ENCODE results near the gene SMIM21.

SMIM21 gene

DNA sequence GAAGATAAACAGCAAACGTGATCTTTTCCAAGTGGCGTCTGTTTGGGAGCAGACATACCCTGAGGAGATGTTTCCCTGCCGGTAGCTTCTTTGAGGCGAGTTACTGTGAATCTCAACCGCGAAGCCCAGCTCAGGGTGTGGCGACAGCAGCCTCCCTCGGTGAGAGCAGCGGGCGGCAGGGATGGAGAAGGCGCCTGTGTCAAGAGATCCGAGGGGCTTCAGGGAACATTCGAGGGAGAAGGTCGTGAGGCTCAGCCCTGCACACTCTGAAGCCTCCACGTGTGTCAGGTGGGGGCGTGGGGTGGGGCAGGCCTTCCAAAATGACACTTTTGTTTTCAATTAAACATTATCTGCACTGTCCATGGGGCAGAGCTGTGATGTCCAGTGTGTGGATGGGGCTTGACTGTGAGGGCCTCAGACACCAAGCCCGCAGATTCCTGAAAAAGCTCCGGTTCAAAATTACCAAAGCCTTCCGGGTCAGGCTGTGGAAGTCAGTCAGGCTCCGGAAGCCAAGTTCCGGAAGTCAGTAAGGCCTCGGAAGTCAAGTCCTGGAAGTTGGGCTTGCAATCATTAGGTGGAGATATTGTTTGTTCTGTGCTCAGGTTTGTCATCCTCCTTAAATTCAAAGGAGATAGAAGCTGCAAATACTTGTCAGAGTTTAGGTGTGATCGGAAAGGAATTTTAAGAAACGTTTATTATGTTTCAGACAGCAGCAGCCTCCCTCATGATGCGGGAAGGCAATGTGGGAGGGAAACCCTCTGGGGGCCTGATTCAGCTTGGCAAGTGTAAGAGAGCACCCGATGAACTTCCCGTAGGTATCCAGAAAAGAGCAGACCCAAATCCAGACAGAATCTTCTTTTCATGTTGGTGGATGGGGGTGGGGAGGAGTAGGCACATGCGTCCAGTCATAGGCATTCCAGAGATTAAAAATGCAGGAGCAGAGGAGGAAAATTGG is 20.7 kb downstream of the SMIM21 start:
- no peak overlapping the region for H3K9ac ChIP-seq (ENCODE audit: low read length)
- no peak overlapping the region for H3K27ac ChIP-seq (ENCODE audit: low read length)
- TF ChIP-seq EZH2phosphoT487 (IDR thresholded peaks at IDR 0.05; ENCODE audit: low read length) = no peak
- TF ChIP-seq, protein P1, sequence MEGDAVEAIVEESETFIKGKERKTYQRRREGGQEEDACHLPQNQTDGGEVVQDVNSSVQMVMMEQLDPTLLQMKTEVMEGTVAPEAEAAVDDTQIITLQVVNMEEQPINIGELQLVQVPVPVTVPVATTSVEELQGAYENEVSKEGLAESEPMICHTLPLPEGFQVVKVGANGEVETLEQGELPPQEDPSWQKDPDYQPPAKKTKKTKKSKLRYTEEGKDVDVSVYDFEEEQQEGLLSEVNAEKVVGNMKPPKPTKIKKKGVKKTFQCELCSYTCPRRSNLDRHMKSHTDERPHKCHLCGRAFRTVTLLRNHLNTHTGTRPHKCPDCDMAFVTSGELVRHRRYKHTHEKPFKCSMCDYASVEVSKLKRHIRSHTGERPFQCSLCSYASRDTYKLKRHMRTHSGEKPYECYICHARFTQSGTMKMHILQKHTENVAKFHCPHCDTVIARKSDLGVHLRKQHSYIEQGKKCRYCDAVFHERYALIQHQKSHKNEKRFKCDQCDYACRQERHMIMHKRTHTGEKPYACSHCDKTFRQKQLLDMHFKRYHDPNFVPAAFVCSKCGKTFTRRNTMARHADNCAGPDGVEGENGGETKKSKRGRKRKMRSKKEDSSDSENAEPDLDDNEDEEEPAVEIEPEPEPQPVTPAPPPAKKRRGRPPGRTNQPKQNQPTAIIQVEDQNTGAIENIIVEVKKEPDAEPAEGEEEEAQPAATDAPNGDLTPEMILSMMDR (IDR thresholded peaks at IDR 0.05; ENCODE audit: low read length) = no peak
- TF ChIP-seq EZH2 (optimal IDR thresholded peaks at IDR 0.05; ENCODE audit: low read depth, low read length) = no peak
- H3K9me2 ChIP-seq (replicated peaks; ENCODE audit: insufficient read depth, low read length) = no peaks in the 10 kb centered on the region
- no peak for DNase-seq
- H3K4me3 ChIP-seq (ENCODE audit: low read length) = no peak overlapping the region
- H3K9me3 ChIP-seq (replicated peaks; ENCODE audit: insufficient read depth, low read length) = no peaks in the 10 kb centered on the region
- H3F3A ChIP-seq (ENCODE audit: insufficient read depth, low read length) = no peaks in the 10 kb centered on the region
- H4K20me1 ChIP-seq (ENCODE audit: insufficient read depth, low read length) = no peaks in the 10 kb centered on the region
- H3K4me2 ChIP-seq (ENCODE audit: low read depth, low read length) = no peak overlapping the region
- H2AFZ ChIP-seq (ENCODE audit: low read length) = no peak overlapping the region
- H3K4me1 ChIP-seq (ENCODE audit: low read length) = no peaks in the 10 kb centered on the region
- H3K27me3 ChIP-seq (replicated peaks; ENCODE audit: insufficient read depth, low read length) = no peaks in the 10 kb centered on the region
- no peaks in the 10 kb centered on the region for H3K36me3 ChIP-seq (replicated peaks; ENCODE audit: insufficient read depth, low read length)
- H3K79me2 ChIP-seq (ENCODE audit: low read length) = no peaks in the 10 kb centered on the region

DNA sequence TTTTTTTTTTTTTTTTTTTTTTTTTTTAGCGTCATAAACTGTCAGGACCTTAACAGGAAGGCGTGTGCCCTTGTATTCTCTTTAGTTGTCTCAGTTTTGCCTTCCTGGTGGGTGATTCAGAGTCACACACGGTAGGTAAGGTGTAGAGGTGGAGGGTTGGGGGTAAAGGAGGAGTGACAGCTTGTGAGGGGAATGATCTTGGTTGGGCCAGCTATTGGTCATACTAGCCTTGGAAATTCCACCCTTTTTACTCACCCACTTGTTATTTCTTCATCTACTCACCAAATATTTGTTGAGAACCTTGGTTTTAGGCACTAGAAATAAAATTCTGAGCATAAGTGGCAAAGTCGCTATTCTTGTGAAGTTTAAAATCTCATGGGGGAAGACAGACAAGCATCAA is 22.2 kb downstream of the SMIM21 start:
- no peaks in the 10 kb centered on the region for H3K4me1 ChIP-seq (ENCODE audit: low read length)

DNA sequence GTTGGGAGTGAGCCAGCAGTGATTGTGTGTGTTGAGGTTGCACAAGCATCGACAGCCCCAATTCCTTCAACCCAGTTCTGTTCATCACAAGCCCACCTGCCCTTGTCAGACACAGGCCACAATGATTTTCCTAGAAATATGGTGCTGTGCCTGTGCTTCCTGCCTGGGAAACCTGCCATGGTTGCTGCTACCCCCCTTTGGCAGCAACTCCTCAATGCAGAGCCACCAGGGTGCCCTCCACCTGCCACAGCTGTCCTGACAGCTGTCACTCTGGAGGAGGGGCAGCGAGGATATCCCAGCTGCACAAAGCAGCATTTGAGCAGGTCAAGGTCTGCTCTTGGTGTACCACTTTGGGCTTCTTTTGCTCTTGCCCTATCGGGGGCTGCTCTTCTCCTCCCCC is 27.1 kb downstream of the SMIM21 start:
- Histone ChIP-seq H3K4me2 (ENCODE audit: low read depth, low read length) (no peak overlapping the region), H3K4me1 (ENCODE audit: low read length) (no peaks in the 10 kb centered on the region), H3K27ac (ENCODE audit: low read length) (no peak overlapping the region), H3K9ac (ENCODE audit: low read length) (no peak overlapping the region), H3K36me3 (replicated peaks; ENCODE audit: insufficient read depth, low read length) (no peaks in the 10 kb centered on the region), H2AFZ (ENCODE audit: low read length) (no peak overlapping the region), H3F3A (ENCODE audit: insufficient read depth, low read length) (no peaks in the 10 kb centered on the region), H3K9me3 (replicated peaks; ENCODE audit: insufficient read depth, low read length) (no peaks in the 10 kb centered on the region), H3K9me2 (replicated peaks; ENCODE audit: insufficient read depth, low read length) (no peaks in the 10 kb centered on the region), H4K20me1 (ENCODE audit: insufficient read depth, low read length) (no peaks in the 10 kb centered on the region), H3K27me3 (replicated peaks; ENCODE audit: insufficient read depth, low read length) (no peaks in the 10 kb centered on the region), H3K79me2 (ENCODE audit: low read length) (no peaks in the 10 kb centered on the region), H3K4me3 (ENCODE audit: low read length) (no peak overlapping the region)
- no peak for TF ChIP-seq EZH2phosphoT487 (IDR thresholded peaks at IDR 0.05; ENCODE audit: low read length)
- TF ChIP-seq EZH2 (optimal IDR thresholded peaks at IDR 0.05; ENCODE audit: low read depth, low read length) = no peak
- TF ChIP-seq, protein P1 (IDR thresholded peaks at IDR 0.05; ENCODE audit: low read length) = no peak
- no peak for DNase-seq

More for the DNA sequence above, 22.2 kb downstream of the SMIM21 start:
- Histone ChIP-seq H3K9me3 (replicated peaks; ENCODE audit: insufficient read depth, low read length) (no peaks in the 10 kb centered on the region), H2AFZ (ENCODE audit: low read length) (no peak overlapping the region), H3K9me2 (replicated peaks; ENCODE audit: insufficient read depth, low read length) (no peaks in the 10 kb centered on the region), H3K4me2 (ENCODE audit: low read depth, low read length) (no peak overlapping the region), H3K79me2 (ENCODE audit: low read length) (no peaks in the 10 kb centered on the region), H3K4me3 (ENCODE audit: low read length) (no peak overlapping the region), H3K36me3 (replicated peaks; ENCODE audit: insufficient read depth, low read length) (no peaks in the 10 kb centered on the region), H3K9ac (ENCODE audit: low read length) (no peak overlapping the region), H3K27me3 (replicated peaks; ENCODE audit: insufficient read depth, low read length) (no peaks in the 10 kb centered on the region), H4K20me1 (ENCODE audit: insufficient read depth, low read length) (no peaks in the 10 kb centered on the region), H3F3A (ENCODE audit: insufficient read depth, low read length) (no peaks in the 10 kb centered on the region), H3K27ac (ENCODE audit: low read length) (no peak overlapping the region)
- DNase-seq = no peak
- TF ChIP-seq EZH2phosphoT487 (IDR thresholded peaks at IDR 0.05; ENCODE audit: low read length) = no peak

DNA sequence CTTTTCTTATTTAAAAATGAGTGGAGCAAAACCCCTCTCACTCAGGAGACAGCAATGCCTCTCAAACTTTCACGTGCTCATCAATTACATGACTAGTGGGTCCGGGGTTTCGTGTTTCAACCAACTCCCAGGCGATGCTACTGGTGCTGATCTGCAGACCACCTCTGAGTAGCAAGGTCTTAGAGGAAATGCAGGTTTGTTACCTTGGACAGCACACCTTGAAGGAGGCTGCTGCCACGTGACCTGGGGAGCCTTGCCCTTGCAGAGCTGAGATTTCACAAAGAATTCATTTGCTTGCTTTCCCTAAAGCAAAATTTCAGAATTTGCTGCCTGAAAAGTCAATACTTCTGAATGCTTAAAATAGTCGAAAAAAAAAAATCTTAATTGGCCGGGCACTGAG is 32.4 kb downstream of the SMIM21 start:
- Histone ChIP-seq H3K9me3 (replicated peaks; ENCODE audit: insufficient read depth, low read length) (no peaks in the 10 kb centered on the region), H2AFZ (ENCODE audit: low read length) (no peak overlapping the region), H3K79me2 (ENCODE audit: low read length) (no peaks in the 10 kb centered on the region), H3K4me2 (ENCODE audit: low read depth, low read length) (no peak overlapping the region), H3K9ac (ENCODE audit: low read length) (no peak overlapping the region), H3K36me3 (replicated peaks; ENCODE audit: insufficient read depth, low read length) (no peaks in the 10 kb centered on the region), H3F3A (ENCODE audit: insufficient read depth, low read length) (no peaks in the 10 kb centered on the region), H3K4me1 (ENCODE audit: low read length) (no peaks in the 10 kb centered on the region), H3K27ac (ENCODE audit: low read length) (no peak overlapping the region), H3K9me2 (replicated peaks; ENCODE audit: insufficient read depth, low read length) (no peaks in the 10 kb centered on the region), H3K27me3 (replicated peaks; ENCODE audit: insufficient read depth, low read length) (no peaks in the 10 kb centered on the region), H4K20me1 (ENCODE audit: insufficient read depth, low read length) (no peaks in the 10 kb centered on the region), H3K4me3 (ENCODE audit: low read length) (no peak overlapping the region)
- no peak for DNase-seq
- no peak for TF ChIP-seq EZH2phosphoT487 (IDR thresholded peaks at IDR 0.05; ENCODE audit: low read length)
- TF ChIP-seq EZH2 (optimal IDR thresholded peaks at IDR 0.05; ENCODE audit: low read depth, low read length) = no peak
- TF ChIP-seq, protein P1 (IDR thresholded peaks at IDR 0.05; ENCODE audit: low read length) = no peak
